Measurements from ENCODE around the gene TMA7B.

GRCh38 chr22:39966470-39966869 lies 6.3 kb downstream of the TMA7B start:
- TF ChIP-seq, protein P1, sequence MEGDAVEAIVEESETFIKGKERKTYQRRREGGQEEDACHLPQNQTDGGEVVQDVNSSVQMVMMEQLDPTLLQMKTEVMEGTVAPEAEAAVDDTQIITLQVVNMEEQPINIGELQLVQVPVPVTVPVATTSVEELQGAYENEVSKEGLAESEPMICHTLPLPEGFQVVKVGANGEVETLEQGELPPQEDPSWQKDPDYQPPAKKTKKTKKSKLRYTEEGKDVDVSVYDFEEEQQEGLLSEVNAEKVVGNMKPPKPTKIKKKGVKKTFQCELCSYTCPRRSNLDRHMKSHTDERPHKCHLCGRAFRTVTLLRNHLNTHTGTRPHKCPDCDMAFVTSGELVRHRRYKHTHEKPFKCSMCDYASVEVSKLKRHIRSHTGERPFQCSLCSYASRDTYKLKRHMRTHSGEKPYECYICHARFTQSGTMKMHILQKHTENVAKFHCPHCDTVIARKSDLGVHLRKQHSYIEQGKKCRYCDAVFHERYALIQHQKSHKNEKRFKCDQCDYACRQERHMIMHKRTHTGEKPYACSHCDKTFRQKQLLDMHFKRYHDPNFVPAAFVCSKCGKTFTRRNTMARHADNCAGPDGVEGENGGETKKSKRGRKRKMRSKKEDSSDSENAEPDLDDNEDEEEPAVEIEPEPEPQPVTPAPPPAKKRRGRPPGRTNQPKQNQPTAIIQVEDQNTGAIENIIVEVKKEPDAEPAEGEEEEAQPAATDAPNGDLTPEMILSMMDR (IDR thresholded peaks at IDR 0.05): no peak
- no peak for TF ChIP-seq POLR2A (IDR thresholded peaks at IDR 0.05)
